Epithelial cell of proximal tubule (primary cell): ENCODE measurements around the gene COQ10A. TPM values are rescaled to one million over a fixed set of nuclear protein-coding genes. Genes with fewer than 3 reads are reported as not detected.

Source experiments
- DNase-seq: peaks from one replicate; pipeline ENCODE4 v3.0.0-alpha.2; 2011; ENCODE audit warnings: low read depth
- H3K4me3 ChIP-seq: 2 replicates; pipeline ENCODE4 v1.5.1; 2011; ENCODE audit warnings: low read depth, mild to moderate bottlenecking, low read length
- total RNA-seq: library from RNA; depleted of rRNA; stranded (reverse); fragments of >200 nt; gene quantifications from 2 replicates; pipeline ENCODE4 v1.2.3, GENCODE V29; 2015
- TF ChIP-seq, protein P1 (sequence below): conservative IDR thresholded peaks from 2 replicates; pipeline ENCODE4 v1.5.1; 2012; ENCODE audit warnings: low read depth, mild to moderate bottlenecking, low read length

COQ10A gene
- total RNA-seq, 1 donor from 2014 or later: 18.8 TPM

DNA sequence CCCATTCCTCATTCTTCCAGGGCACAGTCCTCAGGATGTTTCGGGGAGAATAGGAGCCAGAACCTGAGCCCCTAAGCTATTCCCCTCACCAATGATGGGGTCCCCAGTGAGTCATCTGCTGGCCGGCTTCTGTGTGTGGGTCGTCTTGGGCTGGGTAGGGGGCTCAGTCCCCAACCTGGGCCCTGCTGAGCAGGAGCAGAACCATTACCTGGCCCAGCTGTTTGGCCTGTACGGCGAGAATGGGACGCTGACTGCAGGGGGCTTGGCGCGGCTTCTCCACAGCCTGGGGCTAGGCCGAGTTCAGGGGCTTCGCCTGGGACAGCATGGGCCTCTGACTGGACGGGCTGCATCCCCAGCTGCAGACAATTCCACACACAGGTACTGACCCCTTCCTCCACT lies 35.6 kb upstream of the COQ10A start:
- TF ChIP-seq, protein P1, sequence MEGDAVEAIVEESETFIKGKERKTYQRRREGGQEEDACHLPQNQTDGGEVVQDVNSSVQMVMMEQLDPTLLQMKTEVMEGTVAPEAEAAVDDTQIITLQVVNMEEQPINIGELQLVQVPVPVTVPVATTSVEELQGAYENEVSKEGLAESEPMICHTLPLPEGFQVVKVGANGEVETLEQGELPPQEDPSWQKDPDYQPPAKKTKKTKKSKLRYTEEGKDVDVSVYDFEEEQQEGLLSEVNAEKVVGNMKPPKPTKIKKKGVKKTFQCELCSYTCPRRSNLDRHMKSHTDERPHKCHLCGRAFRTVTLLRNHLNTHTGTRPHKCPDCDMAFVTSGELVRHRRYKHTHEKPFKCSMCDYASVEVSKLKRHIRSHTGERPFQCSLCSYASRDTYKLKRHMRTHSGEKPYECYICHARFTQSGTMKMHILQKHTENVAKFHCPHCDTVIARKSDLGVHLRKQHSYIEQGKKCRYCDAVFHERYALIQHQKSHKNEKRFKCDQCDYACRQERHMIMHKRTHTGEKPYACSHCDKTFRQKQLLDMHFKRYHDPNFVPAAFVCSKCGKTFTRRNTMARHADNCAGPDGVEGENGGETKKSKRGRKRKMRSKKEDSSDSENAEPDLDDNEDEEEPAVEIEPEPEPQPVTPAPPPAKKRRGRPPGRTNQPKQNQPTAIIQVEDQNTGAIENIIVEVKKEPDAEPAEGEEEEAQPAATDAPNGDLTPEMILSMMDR: no peak
- no peak for DNase-seq
- H3K4me3 ChIP-seq: no peak overlapping the region

DNA sequence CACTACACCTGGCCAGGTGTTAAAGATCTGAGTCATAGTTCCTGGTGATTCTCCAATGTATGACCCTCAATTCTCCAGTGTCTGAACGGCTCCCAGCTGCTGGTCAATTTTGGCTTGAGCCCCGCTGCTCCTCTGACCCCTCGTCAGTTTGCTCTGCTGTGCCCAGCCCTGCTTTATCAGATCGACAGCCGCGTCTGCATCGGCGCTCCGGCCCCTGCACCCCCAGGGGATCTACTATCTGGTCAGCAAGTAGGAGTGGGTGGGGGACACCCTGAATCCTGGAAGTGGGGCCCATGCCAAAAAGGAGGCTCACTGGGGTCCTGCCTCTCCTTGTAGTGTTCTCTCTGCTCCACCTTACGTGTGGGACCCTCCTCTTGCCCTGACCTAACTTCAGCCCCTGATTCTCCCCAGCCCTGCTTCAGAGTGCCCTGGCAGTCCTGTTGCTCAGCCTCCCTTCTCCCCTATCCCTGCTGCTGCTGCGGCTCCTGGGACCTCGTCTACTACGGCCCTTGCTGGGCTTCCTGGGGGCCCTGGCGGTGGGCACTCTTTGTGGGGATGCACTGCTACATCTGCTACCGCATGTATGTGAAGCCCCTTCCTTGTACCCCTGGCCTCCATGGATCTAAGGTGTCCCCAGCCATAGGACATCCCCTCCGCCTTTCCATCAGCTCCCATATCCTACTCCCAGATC lies 31.9 kb upstream of the COQ10A start:
- TF ChIP-seq, protein P1: no peak
- DNase-seq: no peak
- no peak overlapping the region for H3K4me3 ChIP-seq

DNA sequence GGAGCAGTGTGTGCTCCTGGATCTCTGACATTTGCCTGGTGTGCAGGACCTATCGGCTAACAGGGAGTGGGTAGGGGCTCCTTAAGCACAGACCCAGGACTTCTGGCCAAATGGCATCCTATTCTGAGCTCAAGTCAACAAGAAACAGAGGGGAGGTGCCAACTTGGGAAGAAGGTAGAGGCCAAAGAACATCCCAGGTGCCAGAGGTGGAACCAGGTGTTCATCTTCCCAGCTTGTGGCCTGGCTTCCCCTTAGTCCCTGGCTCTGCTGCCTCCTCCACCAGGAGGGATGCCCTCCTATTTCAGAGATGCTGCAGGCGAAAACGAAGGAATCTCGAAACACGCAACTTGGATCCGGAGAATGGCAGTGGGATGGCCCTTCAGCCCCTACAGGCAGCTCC lies 30.7 kb upstream of the COQ10A start:
- no peak overlapping the region for H3K4me3 ChIP-seq
- no peak for DNase-seq
- TF ChIP-seq, protein P1: no peak

DNA sequence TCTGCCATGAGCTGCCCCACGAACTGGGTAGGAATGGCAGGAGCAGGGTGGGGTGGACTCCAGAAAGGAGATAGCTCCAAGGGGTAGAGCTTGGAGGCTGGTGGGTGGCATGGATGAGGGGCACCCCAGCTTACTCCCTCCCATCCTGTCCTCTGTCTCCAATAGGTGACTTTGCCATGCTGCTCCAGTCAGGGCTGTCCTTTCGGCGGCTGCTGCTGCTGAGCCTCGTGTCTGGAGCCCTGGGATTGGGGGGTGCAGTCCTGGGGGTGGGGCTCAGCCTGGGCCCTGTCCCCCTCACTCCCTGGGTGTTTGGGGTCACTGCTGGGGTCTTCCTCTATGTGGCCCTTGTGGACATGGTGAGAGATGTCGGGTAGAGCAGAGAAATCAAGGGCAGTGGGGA lies 29.8 kb upstream of the COQ10A start:
- DNase-seq: no peak
- TF ChIP-seq, protein P1: no peak
- no peak overlapping the region for H3K4me3 ChIP-seq

DNA sequence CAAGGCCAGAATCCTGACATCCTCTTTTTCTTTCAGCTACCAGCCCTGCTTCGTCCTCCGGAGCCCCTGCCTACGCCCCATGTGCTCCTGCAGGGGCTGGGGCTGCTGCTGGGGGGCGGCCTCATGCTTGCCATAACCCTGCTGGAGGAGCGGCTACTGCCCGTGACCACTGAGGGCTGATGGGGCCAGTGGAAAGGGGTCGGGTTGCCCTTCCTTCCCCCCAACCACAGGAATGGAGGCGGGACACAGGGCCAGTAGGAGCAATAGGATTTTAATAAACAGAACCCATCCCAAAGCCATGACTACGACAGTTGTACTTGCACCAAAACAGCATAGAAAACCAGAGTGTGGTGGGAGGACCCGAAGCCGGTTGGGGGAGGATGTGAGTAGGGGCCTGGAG lies 29.2 kb upstream of the COQ10A start:
- DNase-seq: no peak
- TF ChIP-seq, protein P1: no peak
- H3K4me3 ChIP-seq: no peak overlapping the region

DNA sequence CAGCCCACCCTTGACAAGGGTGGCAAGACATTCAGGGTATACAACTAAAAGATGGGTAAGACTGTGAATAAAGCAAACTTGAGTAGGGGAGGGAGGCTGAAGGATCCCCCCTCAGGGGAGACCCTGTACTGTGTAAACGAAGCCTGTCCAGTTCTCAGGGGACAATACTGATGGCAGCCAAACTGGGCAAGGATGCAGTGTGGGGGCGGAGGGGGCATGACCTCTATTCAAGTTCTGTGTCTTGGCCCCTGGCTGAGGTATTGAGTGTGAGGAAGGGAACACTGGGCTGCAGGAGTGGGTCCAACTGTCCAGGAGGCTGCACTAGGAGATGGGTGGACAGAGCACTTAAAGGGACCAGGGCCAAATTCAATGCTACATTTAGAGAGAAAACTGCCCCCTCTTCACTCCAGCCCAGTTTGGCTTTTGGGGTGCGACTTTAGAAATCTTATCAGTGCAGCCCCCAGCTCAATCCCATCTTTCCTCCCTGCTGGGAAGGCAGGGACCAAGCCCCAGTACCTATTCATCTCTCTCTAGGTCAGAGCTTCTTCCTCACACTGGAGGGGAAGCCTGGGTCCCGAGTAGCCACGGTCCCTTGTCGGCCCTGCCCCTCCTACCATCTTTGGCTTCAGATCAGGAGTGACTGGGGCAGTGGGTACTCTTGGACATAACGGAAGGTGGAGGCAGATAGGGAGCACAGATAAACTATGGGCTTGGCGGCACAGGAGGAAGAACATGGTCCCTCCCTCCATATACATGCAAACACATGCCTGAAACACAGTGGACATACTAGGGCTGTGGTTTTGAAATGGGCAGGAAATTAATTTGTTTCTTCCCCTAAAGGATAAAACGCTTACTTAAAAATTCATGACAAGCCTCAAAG lies 25.1 kb upstream of the COQ10A start:
- TF ChIP-seq, protein P1: no peak
- DNase-seq: no peak
- H3K4me3 ChIP-seq: no peak overlapping the region
